B cell (primary cell): ENCODE measurements around the gene GANC. TPM values are rescaled to one million over a fixed set of nuclear protein-coding genes. Genes with fewer than 3 reads are reported as not detected.

Source experiments
- ATAC-seq: fragments of 200-7000 bp; cut with Tn5 transposase; one replicate; pipeline ENCODE4 v1.10.0; 2021; ENCODE audit warnings: low read depth, mild to moderate bottlenecking, moderate number of reproducible peaks, moderate library complexity
- CTCF ChIA-PET: fragments of 350-600 bp; sonication (Branson Sonifier 250); formaldehyde crosslinking; loops from one replicate; lab custom pipeline; 2021; ENCODE audit warnings: antibody characterized with exemption, inconsistent platforms; lab: Charles Lee
- POLR2A ChIA-PET: fragments of 350-600 bp; sonication (Branson Sonifier 250); formaldehyde crosslinking; loops from one replicate; lab custom pipeline; 2021; ENCODE audit warnings: antibody characterized with exemption; lab: Charles Lee
- DNase-seq: peaks from one replicate; pipeline ENCODE4 v3.0.0; 2013
- H2AFZ ChIP-seq: 2 replicates; pipeline ENCODE4 v1.6.1; 2012; ENCODE audit warnings: mild to moderate bottlenecking, low read depth, low read length; ENCODE audit not compliant: insufficient read depth, poor library complexity, severe bottlenecking
- H3K27ac ChIP-seq, 2 donors: 1 replicate in 1 of 2; 2 replicates in 1 of 2; pipeline ENCODE4 v1.5.1; 2012 to 2013; ENCODE audit warnings: low read length in 2 of 2, mild to moderate bottlenecking in 2 of 2, moderate library complexity in 1 of 2
- H3K27me3 ChIP-seq, 4 experiments: fragments of 200-600 bp in 1 of 4; sonication (generic) in 1 of 4; replicated peaks in 1 of 4; 1 replicate in 2 of 4; 2 replicates in 2 of 4; pipeline versions ENCODE4 v1.6.1 to v1.7.0; 2013 to 2016; ENCODE audit warnings: low read length in 3 of 4, mild to moderate bottlenecking in 2 of 4, mixed read lengths in 1 of 4, moderate library complexity in 1 of 4; ENCODE audit not compliant: insufficient read depth in 4 of 4, control insufficient read depth in 3 of 4; ENCODE audit errors: control extremely low read depth in 1 of 4
- H3K36me3 ChIP-seq, 2 experiments: replicated peaks in 1 of 2; 1 replicate in 1 of 2; 2 replicates in 1 of 2; pipeline versions ENCODE4 v1.6.1 to v1.7.1; 2013; ENCODE audit warnings: low read length in 1 of 2; ENCODE audit not compliant: insufficient read depth in 2 of 2, control insufficient read depth in 1 of 2; ENCODE audit errors: control extremely low read depth in 1 of 2, extremely low read depth in 1 of 2
- H3K4me1 ChIP-seq, 2 donors: fragments of 200-600 bp in 1 of 2; sonication (generic) in 1 of 2; 1 replicate in 1 of 2; 2 replicates in 1 of 2; pipeline versions ENCODE4 v1.5.1 to v1.6.1; 2013 to 2017; ENCODE audit warnings: low read length in 2 of 2; ENCODE audit not compliant: control insufficient read depth in 2 of 2, insufficient read depth in 2 of 2
- H3K4me2 ChIP-seq: replicated peaks from 2 replicates; pipeline ENCODE3; 2012; ENCODE audit warnings: mild to moderate bottlenecking, low read depth, low read length; ENCODE audit not compliant: poor library complexity, severe bottlenecking
- H3K4me3 ChIP-seq, 5 experiments: fragments of 200-600 bp in 1 of 5; sonication (generic) in 1 of 5; 1 replicate in 3 of 5; 2 replicates in 2 of 5; pipeline versions ENCODE4 v1.5.1 to v1.7.0; 2011 to 2016; ENCODE audit warnings: low read length in 4 of 5, mild to moderate bottlenecking in 4 of 5, low read depth in 2 of 5, control low read depth in 1 of 5, moderate library complexity in 1 of 5; ENCODE audit not compliant: insufficient read depth in 1 of 5; ENCODE audit errors: control extremely low read depth in 1 of 5, extremely low read depth in 1 of 5
- H3K79me2 ChIP-seq: fragments of 200-600 bp; sonication (generic); one replicate; pipeline ENCODE4 v1.6.0; 2016; ENCODE audit warnings: low read length; ENCODE audit not compliant: control insufficient read depth, insufficient read depth
- H3K9ac ChIP-seq: fragments of 200-600 bp; sonication (generic); 2 replicates; pipeline ENCODE4 v1.6.1; 2017; ENCODE audit warnings: mild to moderate bottlenecking, low read length, moderate library complexity
- H3K9me3 ChIP-seq, 3 donors: one replicate each; pipeline versions ENCODE4 v1.6.1 to v1.7.1; 2013; ENCODE audit warnings: low read length in 2 of 3; ENCODE audit not compliant: control insufficient read depth in 2 of 3, insufficient read depth in 1 of 3; ENCODE audit errors: control extremely low read depth in 1 of 3
- H4K20me1 ChIP-seq: 2 replicates; pipeline ENCODE4 v1.6.0; 2012; ENCODE audit warnings: mild to moderate bottlenecking, low read length; ENCODE audit not compliant: insufficient read depth, control insufficient read depth, poor library complexity, severe bottlenecking
- H3K27ac Mint-ChIP-seq: one replicate; pipeline ENCODE4 v1.8.0; 2021; ENCODE audit warnings: mixed read lengths
- H3K27me3 Mint-ChIP-seq: one replicate; pipeline ENCODE4 v1.8.0; 2021; ENCODE audit warnings: mixed read lengths
- H3K4me1 Mint-ChIP-seq: one replicate; pipeline ENCODE4 v1.8.0; 2021; ENCODE audit warnings: mixed read lengths
- H3K4me3 Mint-ChIP-seq: one replicate; pipeline ENCODE4 v1.8.0; 2021; ENCODE audit warnings: mixed read lengths
- H3K9me3 Mint-ChIP-seq: one replicate; pipeline ENCODE4 v1.8.0; 2022; ENCODE audit warnings: mixed read lengths; ENCODE audit not compliant: insufficient read depth
- EZH2 ChIP-seq: IDR thresholded peaks from 2 replicates; pipeline ENCODE4 v1.6.1; 2012; ENCODE audit warnings: borderline replicate concordance, low read depth, mild to moderate bottlenecking, moderate library complexity, low read length; ENCODE audit not compliant: insufficient read depth, poor library complexity, severe bottlenecking
- WGBS: methylation state at CpG from one replicate; pipeline ENCODE4 v1.1.5; 2013; ENCODE audit warnings: missing lambda C conversion rate; ENCODE audit not compliant: insufficient coverage; 5-methylcytosine and 5-hydroxymethylcytosine counted together
- intact Hi-C: fragments of 100-400 bp; cut with micrococcal nuclease; formaldehyde crosslinking; loops from one replicate; pipeline ENCODE4 v1.10.0; 2022
- polyA plus RNA-seq: library from polyadenylated mRNA; depleted of rRNA; stranded (reverse); fragments of >200 nt; gene quantifications from 2 replicates; pipeline ENCODE4 v1.2.3, GENCODE V29; 2012
- total RNA-seq, 2 donors: library from RNA; stranded (reverse); fragments of 120-200 nt in 1 of 2; gene quantifications; 1 replicate in 1 of 2; 2 replicates in 1 of 2; pipeline versions ENCODE4 v1.2.3 to v1.2.4, GENCODE V29; 2013 to 2022
- TF ChIP-seq, protein P1 (sequence below): fragments of 200-600 bp; IDR thresholded peaks from one replicate; pipeline ENCODE4 v1.8.0; 2022; ENCODE audit warnings: antibody characterized with exemption, mild to moderate bottlenecking

The GANC gene
- total and polyA plus RNA-seq, 2 donors (not counting 1 experiment from before 2014, with no cell fraction given), result 43.5 to 122 TPM

DNA sequence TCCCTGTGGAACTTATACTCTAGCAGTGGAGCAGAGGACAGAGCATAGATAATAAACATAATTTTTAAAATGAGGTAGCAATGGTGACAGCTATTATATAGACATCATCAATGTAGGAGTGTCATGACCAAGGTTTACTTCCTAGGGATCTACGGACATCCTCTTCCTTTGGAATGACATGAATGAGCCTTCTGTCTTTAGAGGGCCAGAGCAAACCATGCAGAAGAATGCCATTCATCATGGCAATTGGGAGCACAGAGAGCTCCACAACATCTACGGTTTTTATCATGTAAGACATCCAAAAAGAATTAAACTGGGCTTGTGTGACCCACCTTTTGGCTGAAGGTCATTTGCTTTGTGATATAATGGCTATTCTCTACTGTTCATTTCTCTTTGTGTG, 56.2 kb downstream of the GANC start:
- no peak overlapping the region for H3K27ac ChIP-seq
- no peaks in the 10 kb centered on the region for H3K27me3 ChIP-seq
- ATAC-seq (no peak), DNase-seq (no peak)
- peaks cover 20 to 69% of the 10 kb centered on the region in 2 experiments for H3K36me3 ChIP-seq
- Mint-ChIP-seq H3K4me3 (no peak overlapping the region), H3K9me3 (no peaks in the 10 kb centered on the region), H3K27me3 (no peaks in the 10 kb centered on the region), H3K27ac (no peak overlapping the region), H3K4me1 (no peaks in the 10 kb centered on the region)
- H3K4me2 ChIP-seq, result no peak overlapping the region
- ChIA-PET CTCF (no interaction called here), POLR2A (no interaction called here)
- no peaks in the 10 kb centered on the region for H3K4me1 ChIP-seq
- H2AFZ ChIP-seq, result no peak overlapping the region
- no peaks in the 10 kb centered on the region for H3K79me2 ChIP-seq
- H4K20me1 ChIP-seq, result no peaks in the 10 kb centered on the region
- WGBS, result no CpG with 5 or more reads among the region's 2 CpGs
- H3K9me3 ChIP-seq, result peaks cover 0 to 3% (median 3%) of the 10 kb centered on the region in 3 donors
- TF ChIP-seq EZH2, result no peak
- TF ChIP-seq, protein P1, sequence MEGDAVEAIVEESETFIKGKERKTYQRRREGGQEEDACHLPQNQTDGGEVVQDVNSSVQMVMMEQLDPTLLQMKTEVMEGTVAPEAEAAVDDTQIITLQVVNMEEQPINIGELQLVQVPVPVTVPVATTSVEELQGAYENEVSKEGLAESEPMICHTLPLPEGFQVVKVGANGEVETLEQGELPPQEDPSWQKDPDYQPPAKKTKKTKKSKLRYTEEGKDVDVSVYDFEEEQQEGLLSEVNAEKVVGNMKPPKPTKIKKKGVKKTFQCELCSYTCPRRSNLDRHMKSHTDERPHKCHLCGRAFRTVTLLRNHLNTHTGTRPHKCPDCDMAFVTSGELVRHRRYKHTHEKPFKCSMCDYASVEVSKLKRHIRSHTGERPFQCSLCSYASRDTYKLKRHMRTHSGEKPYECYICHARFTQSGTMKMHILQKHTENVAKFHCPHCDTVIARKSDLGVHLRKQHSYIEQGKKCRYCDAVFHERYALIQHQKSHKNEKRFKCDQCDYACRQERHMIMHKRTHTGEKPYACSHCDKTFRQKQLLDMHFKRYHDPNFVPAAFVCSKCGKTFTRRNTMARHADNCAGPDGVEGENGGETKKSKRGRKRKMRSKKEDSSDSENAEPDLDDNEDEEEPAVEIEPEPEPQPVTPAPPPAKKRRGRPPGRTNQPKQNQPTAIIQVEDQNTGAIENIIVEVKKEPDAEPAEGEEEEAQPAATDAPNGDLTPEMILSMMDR, result no peak
- intact Hi-C loops, result no loop called here
- H3K9ac ChIP-seq, result no peak overlapping the region
- no peak overlapping the region for H3K4me3 ChIP-seq

- intact Hi-C loops, result no loop called here
- no peaks in the 10 kb centered on the region for H3K27me3 Mint-ChIP-seq
- H3K4me1 Mint-ChIP-seq, result no peaks in the 10 kb centered on the region
- H3K27ac Mint-ChIP-seq, result no peak overlapping the region
- no peaks in the 10 kb centered on the region for H3K79me2 ChIP-seq
- H3K4me1 ChIP-seq, result no peaks in the 10 kb centered on the region
- H3K4me3 Mint-ChIP-seq, result no peak overlapping the region
- ChIA-PET CTCF (interaction anchor here (0.5 kb wide), 1 partner anchor 875 kb away, joined by 4 read pairs; no protein-coding TSS in a partner anchor), POLR2A (interaction anchor here (0.6 kb wide), 1 partner anchor 1967 kb away, joined by 4 read pairs; no protein-coding TSS in a partner anchor)
- H3K9ac ChIP-seq, result no peak overlapping the region
- WGBS, result no CpG with 5 or more reads among the region's 2 CpGs
- H3K27ac ChIP-seq, result no peak overlapping the region
- no peak overlapping the region for H3K4me2 ChIP-seq
- H3K27me3 ChIP-seq, result no peaks in the 10 kb centered on the region
- ATAC-seq (no peak), DNase-seq (no peak)
- H3K4me3 ChIP-seq, result no peak overlapping the region
- peaks cover 3% of the 10 kb centered on the region for H3K9me3 Mint-ChIP-seq
- peaks cover 18 to 62% of the 10 kb centered on the region in 2 experiments for H3K36me3 ChIP-seq
- no peak for TF ChIP-seq EZH2
- TF ChIP-seq, protein P1, result no peak
- no peaks in the 10 kb centered on the region for H4K20me1 ChIP-seq
- no peak overlapping the region for H2AFZ ChIP-seq
- peaks cover 3 to 5% (median 5%) of the 10 kb centered on the region in 3 donors for H3K9me3 ChIP-seq
Observed at GRCh38 chr15:42329992-42330391, 57.0 kb downstream of the GANC start.
